OCI-LY7 (cell line): Measurements from ENCODE around the gene AXL.

Experiments used
- EZH2phosphoT487 ChIP-seq: fragments of 200-600 bp; sonication (generic); IDR thresholded peaks from 2 replicates; pipeline ENCODE4 v1.6.1; 2018; ENCODE audit warnings: low read depth, borderline replicate concordance, mild to moderate bottlenecking, mixed run types, antibody characterized with exemption, low read length, moderate library complexity, mixed read lengths
- TF ChIP-seq, protein P1 (sequence below): fragments of 200-600 bp; sonication (generic); conservative IDR thresholded peaks from 2 replicates; pipeline ENCODE4 v1.5.1; 2014; ENCODE audit warnings: mild to moderate bottlenecking, antibody characterized with exemption, low read length, moderate library complexity, mixed read lengths

DNA sequence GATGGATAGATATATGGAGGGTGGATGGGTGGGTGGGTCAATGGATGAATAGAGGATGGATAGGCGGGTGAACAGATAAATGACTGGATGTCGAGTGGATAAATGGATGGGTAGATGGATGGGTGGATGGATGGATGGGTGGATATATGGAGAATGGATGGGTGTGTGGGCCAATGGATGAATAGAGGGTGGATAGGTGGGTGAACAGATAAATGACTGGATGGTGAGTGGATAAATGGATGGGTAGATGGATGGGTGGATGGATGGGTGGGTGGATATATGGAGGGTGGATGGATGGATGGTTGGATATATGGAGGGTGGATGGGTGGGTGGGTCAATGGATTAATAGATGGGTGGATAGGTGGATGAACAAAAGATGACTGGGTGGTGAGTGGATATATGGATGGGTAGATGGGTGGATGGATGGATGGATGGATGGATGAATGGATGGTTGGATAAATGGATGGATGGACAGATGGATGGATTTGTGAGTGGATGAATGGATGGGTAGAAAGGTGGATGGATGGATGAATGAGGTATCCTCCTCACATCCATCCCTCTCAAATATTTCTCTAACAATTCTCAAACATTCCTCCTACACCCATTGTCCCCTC is 21.0 kb downstream of the AXL start:
- TF ChIP-seq, protein P1, sequence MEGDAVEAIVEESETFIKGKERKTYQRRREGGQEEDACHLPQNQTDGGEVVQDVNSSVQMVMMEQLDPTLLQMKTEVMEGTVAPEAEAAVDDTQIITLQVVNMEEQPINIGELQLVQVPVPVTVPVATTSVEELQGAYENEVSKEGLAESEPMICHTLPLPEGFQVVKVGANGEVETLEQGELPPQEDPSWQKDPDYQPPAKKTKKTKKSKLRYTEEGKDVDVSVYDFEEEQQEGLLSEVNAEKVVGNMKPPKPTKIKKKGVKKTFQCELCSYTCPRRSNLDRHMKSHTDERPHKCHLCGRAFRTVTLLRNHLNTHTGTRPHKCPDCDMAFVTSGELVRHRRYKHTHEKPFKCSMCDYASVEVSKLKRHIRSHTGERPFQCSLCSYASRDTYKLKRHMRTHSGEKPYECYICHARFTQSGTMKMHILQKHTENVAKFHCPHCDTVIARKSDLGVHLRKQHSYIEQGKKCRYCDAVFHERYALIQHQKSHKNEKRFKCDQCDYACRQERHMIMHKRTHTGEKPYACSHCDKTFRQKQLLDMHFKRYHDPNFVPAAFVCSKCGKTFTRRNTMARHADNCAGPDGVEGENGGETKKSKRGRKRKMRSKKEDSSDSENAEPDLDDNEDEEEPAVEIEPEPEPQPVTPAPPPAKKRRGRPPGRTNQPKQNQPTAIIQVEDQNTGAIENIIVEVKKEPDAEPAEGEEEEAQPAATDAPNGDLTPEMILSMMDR: no peak
- TF ChIP-seq EZH2phosphoT487: no peak
